ENCODE data around the gene C10orf105.

The C10orf105 gene

GRCh38 chr10:71719464-71720201, at the start of gene C10orf105:
C10orf105 (minus strand) TSS chr10:71719778; CDS start chr10:71716337, 3,441 bp downstream.
- no peak for DNase-seq

- DNase-seq = no peak
Observed at GRCh38 chr10:71767420-71768035, 48.0 kb upstream of the C10orf105 start.

- DNase-seq = no peak
Observed at GRCh38 chr10:71766717-71767419, 47.3 kb upstream of the C10orf105 start.

- no peak for DNase-seq
Observed at GRCh38 chr10:71765906-71766716, 46.5 kb upstream of the C10orf105 start.

- no peak for DNase-seq
Observed at GRCh38 chr10:71765176-71765904, 45.8 kb upstream of the C10orf105 start.

GRCh38 chr10:71763352-71764127, 44.0 kb upstream of the C10orf105 start:
- no peak for DNase-seq

- no peak for DNase-seq
Observed at GRCh38 chr10:71762324-71762723, 42.7 kb upstream of the C10orf105 start.

GRCh38 chr10:71761541-71762113, 42.0 kb upstream of the C10orf105 start:
- no peak for DNase-seq

GRCh38 chr10:71761105-71761511, 41.5 kb upstream of the C10orf105 start:
- DNase-seq = no peak

GRCh38 chr10:71757399-71757922, 37.9 kb upstream of the C10orf105 start:
- no peak for DNase-seq

GRCh38 chr10:71756311-71757191, 37.0 kb upstream of the C10orf105 start:
- DNase-seq = no peak

- no peak for DNase-seq
Observed at GRCh38 chr10:71755179-71755879, 35.8 kb upstream of the C10orf105 start.

GRCh38 chr10:71754562-71754961, 35.0 kb upstream of the C10orf105 start:
- DNase-seq = no peak

GRCh38 chr10:71753960-71754505, 34.5 kb upstream of the C10orf105 start:
- DNase-seq = no peak

GRCh38 chr10:71753091-71753959, 33.7 kb upstream of the C10orf105 start:
- DNase-seq = no peak

GRCh38 chr10:71752391-71753090, 33.0 kb upstream of the C10orf105 start:
- no peak for DNase-seq

All from NCI-H510A treated with DMSO at 0.1 percent for 48 hours (cell line).